HG02943 (cell line): ENCODE results near the gene AGMO.
"Not testable (repeated sequence)": the region's sequence is repeated elsewhere in the genome, so short reads cannot be mapped to it uniquely, and the experiment has no call there.

ENCODE experiments used
- ATAC-seq: cut with Tn5 transposase; IDR thresholded peaks from one replicate; pipeline ENCODE4 v1.9.1; 2021; ENCODE audit warnings: mild to moderate bottlenecking, low read depth, moderate library complexity; ENCODE audit not compliant: unreplicated experiment

Gene AGMO

DNA sequence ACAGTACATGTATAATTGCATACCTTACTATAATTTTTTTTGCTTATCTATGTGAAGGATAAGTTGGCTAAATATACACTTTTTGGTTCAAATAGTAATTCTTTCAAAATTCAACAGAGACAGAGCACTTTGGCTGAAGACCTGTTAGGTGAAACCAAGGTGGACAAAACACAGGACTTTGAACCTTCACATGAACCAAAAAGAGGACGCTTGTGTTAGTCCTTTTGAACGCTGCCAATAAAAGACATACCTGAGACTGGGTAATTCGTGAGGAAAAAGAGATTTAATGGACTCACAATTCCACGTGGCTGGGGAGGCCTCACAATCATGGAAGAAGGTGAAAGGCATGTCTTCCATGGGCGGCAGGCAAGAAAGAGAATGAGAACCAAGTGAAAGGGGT is 4.7 kb upstream of the AGMO start:
- no peak for ATAC-seq

DNA sequence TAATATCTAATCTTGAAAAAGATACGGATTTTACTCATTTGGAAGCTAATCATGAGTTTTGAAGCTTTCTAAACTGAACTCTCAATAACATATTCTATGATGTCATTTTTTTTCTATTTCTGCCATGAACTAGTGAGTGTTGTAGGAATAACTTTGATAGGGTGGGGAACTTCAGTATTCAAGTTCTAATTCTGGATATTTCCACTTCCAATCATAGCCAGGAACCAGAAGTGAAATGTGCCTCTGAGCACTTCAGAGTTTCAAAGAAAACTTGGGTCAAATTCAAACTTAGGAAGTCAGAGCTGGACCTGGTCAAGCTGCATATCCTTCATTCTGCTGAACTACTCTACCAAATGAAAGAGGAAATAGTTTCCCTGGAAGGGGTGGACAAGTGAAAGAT is 847 bp downstream of the AGMO start:
- ATAC-seq, result no peak

- no peak for ATAC-seq
Measured at GRCh38 chr7:15559416-15559928, 2.3 kb downstream of the AGMO start.

GRCh38 chr7:15558756-15559155 is 3.1 kb downstream of the AGMO start:
- no peak for ATAC-seq

- no peak for ATAC-seq
Measured at GRCh38 chr7:15557686-15558085, 4.1 kb downstream of the AGMO start.

DNA sequence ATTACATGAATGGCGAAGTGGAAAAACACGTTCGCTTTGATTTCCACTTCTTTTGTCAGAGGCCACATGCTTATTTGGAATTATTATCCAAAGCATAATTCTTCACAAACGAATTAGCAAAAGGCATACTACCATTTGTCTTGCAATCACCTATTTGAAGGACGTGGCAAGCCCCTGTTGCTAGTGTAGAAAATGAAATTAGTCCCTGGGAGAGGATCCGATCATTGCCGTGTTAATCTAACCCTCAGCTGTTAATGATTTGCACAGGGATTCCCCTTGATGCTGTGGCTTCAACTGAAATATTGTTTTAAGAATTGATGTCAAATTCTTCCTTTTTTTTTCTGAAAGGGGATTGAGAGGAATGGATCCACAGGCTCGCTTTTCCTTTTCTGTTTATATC is 4.6 kb downstream of the AGMO start:
- ATAC-seq, result no peak

- ATAC-seq, result no peak
Measured at GRCh38 chr7:15556339-15557105, 5.3 kb downstream of the AGMO start.

DNA sequence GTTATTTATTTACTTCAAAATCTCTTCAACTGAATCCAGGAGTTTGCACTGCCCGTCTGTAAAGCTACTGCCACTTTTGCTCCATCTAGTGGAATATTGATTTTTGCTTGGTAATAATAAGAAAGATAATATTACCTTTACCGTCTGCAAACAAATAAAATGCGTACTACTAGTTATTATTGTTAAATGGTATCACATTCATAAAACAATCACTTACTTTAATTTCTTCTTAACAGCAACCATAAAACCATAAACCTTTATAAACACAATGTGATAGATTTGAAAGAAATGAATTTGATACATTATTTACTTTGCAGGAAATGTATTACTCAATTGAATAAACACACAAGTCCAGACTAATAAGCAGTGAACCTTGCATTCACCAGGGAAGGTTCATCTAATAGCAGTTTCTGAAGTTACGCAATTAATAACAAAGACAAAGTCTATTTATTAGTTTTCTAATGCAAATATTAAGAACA is 6.4 kb downstream of the AGMO start:
- no peak for ATAC-seq

- ATAC-seq, result no peak
Measured at GRCh38 chr7:15554744-15555143, 7.1 kb downstream of the AGMO start.

DNA sequence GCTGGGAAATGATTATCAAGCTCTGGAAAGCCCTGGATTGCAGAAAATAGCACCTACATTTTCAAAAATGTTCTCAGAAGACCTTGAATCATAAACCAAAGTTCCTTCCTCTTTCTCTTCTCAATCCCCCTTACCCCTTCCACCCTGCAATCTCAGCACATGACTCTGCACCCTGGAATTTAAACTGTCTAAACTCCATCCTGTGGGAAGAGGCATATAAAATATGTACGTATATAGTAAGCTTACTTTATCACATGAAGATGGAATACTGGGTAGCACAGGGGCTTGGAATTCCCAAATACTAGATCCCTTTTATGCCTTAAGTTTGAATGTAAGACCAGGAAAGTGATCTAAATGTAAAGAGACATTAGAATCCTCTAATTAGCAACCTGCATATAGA is 7.7 kb downstream of the AGMO start:
- no peak for ATAC-seq

GRCh38 chr7:15547320-15547719 is 14.5 kb downstream of the AGMO start:
- not testable (repeated sequence) for ATAC-seq

DNA sequence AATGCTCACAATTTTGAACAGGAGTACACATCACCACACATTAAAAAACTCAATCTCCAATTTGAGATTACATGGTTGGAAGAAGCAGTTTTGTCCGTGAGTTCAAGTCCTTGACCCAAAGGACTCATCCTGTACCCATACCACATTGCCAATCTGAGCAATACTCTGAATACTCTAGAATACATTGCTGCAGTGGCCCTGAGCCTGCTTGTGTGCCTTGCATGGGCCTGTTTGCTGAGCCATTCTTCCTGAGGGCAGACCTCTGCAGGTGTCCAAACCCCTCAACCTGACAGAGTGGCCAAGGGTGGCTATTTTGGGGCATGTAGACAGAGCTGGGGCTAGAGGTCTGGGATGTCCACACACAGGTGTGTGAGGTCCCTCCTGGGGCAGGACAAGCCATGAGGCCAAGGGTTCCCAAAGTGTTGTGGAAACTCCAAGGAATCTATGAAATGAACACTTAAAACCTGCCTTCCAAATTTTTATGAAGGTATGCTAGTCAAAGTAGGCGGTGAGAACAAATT is 15.5 kb downstream of the AGMO start:
- ATAC-seq, result no peak

DNA sequence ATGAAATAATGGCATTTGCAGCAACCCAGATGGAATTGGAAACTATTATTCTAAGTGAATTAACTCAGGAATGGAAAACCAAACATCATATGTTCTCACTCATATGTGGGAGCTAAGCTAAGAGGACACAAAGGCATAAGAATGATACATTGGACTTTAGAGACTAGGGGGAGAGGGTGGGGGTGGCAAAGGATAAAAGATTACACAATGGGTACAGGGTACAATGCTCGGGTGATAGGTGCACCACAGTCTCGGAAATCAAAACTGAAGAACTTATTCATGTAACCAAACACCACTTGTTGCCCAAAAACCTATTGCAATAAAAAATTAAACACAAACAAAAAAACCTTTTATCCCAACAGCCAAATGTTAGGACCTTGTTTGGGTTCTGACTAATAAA is 17.8 kb downstream of the AGMO start:
- ATAC-seq, result no peak

DNA sequence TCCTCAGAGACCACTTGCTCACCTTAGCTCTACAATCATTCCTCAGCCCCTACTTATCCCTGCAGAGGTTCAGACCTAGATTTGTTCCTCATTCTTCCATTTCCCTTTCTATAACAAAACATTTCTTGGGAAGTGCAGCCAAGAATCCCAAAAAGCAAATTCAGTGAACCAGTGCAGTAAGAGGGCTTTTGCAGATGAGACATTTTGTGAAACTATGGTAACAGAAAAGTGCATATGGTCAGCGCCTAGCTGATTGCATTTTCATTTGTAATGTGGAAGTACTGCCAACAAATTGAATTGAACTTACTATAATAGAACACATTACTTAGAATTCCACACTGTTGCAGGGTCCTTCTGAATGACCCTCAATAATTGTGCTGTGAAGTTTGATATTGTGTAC is 18.6 kb downstream of the AGMO start:
- no peak for ATAC-seq

DNA sequence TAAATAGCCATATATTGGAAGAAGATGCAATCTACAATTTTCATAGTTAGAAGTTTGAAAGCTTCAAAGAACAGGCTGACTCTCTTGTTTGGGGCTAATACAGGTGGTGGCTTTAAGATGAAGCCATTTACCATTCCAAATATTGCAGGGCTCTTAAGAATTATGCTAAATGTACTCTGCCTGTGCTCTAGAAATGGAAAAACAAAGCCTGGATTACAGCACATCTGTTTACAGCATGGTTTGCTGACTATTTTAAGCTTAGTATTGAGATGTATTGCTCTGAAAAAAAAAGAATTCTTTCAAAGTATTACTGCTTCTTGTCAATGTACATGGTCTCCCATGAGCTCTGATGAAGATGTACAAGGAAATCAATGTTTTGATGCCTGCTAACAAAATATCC is 34.2 kb downstream of the AGMO start:
- no peak for ATAC-seq

GRCh38 chr7:15525652-15526263 is 36.1 kb downstream of the AGMO start:
- no peak for ATAC-seq

- ATAC-seq, result no peak
Measured at GRCh38 chr7:15524077-15524476, 37.7 kb downstream of the AGMO start.

GRCh38 chr7:15517865-15518264 is 44.0 kb downstream of the AGMO start:
- ATAC-seq, result not testable (repeated sequence)

GRCh38 chr7:15515252-15515651 is 46.6 kb downstream of the AGMO start:
- ATAC-seq, result no peak

DNA sequence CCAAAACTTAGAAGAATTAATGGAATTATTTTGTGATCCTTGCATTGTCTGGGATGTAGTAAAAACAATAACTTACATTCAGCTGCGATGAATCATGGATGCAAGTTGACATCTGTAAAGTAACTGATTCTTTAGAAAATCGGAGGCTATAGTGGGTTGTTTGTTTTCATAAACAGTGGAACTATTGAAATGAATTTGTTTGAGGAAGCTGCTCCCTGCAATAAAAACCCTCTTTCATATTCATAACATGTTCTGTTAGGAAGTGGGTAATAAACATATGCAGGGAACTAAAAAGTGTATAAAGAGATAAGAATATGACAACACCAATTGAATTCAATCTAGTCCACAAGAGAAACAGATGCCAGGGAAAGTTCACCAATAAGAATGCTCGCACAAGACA is 53.6 kb downstream of the AGMO start:
- no peak for ATAC-seq

DNA sequence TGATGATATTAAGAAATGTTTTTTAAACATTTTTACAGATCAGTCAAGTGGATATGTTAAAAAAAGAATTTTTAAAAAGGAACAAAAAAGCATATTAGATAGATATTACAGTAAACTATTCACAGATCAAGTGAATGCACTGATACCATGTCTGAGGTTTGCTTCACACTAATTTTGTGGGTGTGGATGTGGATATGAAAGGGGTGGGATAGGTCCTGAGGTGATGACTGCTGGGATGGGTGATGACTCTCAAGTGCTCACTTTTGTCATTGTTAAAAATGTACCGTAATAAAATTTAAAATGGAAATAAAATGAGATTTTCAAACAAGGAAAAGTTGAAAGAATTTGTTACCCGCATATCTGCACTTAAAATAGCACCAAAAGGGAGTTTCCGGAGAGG is 54.1 kb downstream of the AGMO start:
- no peak for ATAC-seq

- no peak for ATAC-seq
Measured at GRCh38 chr7:15507171-15507570, 54.6 kb downstream of the AGMO start.
